Bronchial epithelial cell (primary cell): ENCODE results near the gene SOD3. TPM values are rescaled to one million over a fixed set of nuclear protein-coding genes. Genes with fewer than 3 reads are reported as not detected.
A peak's percentile ranks its signal among the peaks of the same experiment; 100 is the strongest.

Source experiments
- DNase-seq: peaks from one replicate; pipeline ENCODE4 v3.0.0-alpha.2; 2010; ENCODE audit warnings: low read depth
- FAIRE-seq: peaks from 2 replicates; lab custom pipeline; 2011; peaks lifted over from hg19 to GRCh38; lab: Jason Lieb, UNC
- H3K27me3 ChIP-seq: 2 replicates; pipeline ENCODE4 v1.5.1; 2011; ENCODE audit warnings: low read length; ENCODE audit not compliant: control insufficient read depth, insufficient read depth
- H3K36me3 ChIP-seq: 2 replicates; pipeline ENCODE4 v1.5.1; 2011; ENCODE audit warnings: low read length; ENCODE audit not compliant: control insufficient read depth, insufficient read depth
- H3K4me3 ChIP-seq: 2 replicates; pipeline ENCODE4 v1.5.1; 2011; ENCODE audit warnings: mild to moderate bottlenecking, low read depth, low read length, control low read depth
- CTCF ChIP-seq: IDR thresholded peaks from 2 replicates; pipeline ENCODE4 v1.5.1; 2011; ENCODE audit warnings: mild to moderate bottlenecking, moderate library complexity, low read length, control low read depth, inconsistent platforms; ENCODE audit not compliant: insufficient read depth, severe bottlenecking
- total RNA-seq: library from RNA; depleted of rRNA; stranded (reverse); fragments of >200 nt; gene quantifications from 2 replicates; pipeline ENCODE4 v1.2.1, GENCODE V29; 2014

Gene SOD3
- total RNA-seq, 1 donor from 2014 or later: not detected

GRCh38 chr4:24770667-24771066 is 24.7 kb upstream of the SOD3 start:
- H3K36me3 ChIP-seq: no peaks in the 10 kb centered on the region
- no peak for DNase-seq
- no peak for FAIRE-seq
- H3K27me3 ChIP-seq: no peaks in the 10 kb centered on the region
- no peak overlapping the region for H3K4me3 ChIP-seq
- no peak for TF ChIP-seq CTCF

GRCh38 chr4:24771241-24771640 is 24.1 kb upstream of the SOD3 start:
- Histone ChIP-seq H3K4me3 (no peak overlapping the region), H3K36me3 (no peaks in the 10 kb centered on the region), H3K27me3 (no peaks in the 10 kb centered on the region)
- DNase-seq (no peak), FAIRE-seq (no peak)
- TF ChIP-seq CTCF: no peak

GRCh38 chr4:24772061-24772705 is 23.2 kb upstream of the SOD3 start:
- DNase-seq (no peak), FAIRE-seq (no peak)
- Histone ChIP-seq H3K4me3 (no peak overlapping the region), H3K27me3 (no peaks in the 10 kb centered on the region), H3K36me3 (no peaks in the 10 kb centered on the region)
- no peak for TF ChIP-seq CTCF

DNA sequence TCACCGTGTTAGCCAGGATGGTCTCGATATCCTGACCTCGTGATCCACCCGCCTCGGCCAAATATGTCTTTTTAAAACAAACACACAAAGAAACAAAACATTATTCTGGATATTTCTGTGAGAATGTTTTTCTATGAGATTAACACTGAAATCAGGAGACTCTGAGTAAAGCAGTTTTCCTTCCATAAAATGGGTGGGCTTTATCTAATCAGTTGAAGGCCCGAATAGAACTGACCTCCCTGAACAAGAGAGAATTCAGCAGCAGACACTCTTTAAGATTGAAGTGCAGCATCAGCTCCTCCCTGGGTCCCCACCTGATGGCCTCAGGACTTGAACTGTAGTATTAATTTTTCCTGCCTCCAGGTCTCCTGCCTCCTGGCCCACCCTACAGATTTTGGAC is 22.4 kb upstream of the SOD3 start:
- H3K36me3 ChIP-seq: no peaks in the 10 kb centered on the region
- H3K4me3 ChIP-seq: no peak overlapping the region
- DNase-seq (no peak), FAIRE-seq (no peak)
- TF ChIP-seq CTCF: no peak
- no peaks in the 10 kb centered on the region for H3K27me3 ChIP-seq

DNA sequence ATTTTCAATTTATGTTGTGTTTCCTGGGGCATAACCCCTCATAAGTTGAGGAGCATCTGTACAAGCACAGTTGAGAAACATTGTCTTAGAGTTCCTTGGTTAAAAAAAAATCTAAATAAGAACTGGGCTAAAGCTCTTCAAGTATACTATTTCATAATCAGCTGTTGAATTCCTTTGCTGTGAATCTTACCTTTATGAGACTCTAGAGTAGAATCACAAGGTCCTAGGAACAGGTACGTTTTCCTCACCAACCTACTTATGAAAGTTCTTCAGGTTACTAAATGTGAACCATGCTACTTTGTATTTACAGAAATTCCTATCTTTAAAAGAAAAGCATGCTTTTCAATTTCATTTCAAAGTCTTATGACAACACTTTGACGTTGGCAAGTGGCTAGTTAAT is 20.9 kb upstream of the SOD3 start:
- DNase-seq (peak; percentile 81), FAIRE-seq (no peak)
- no peak overlapping the region for H3K4me3 ChIP-seq
- no peaks in the 10 kb centered on the region for H3K27me3 ChIP-seq
- no peaks in the 10 kb centered on the region for H3K36me3 ChIP-seq
- TF ChIP-seq CTCF: no peak
